ENCODE results near the gene PEX7. TPM values are rescaled to one million over a fixed set of nuclear protein-coding genes. Genes with fewer than 3 reads are reported as not detected.

PEX7 gene
- total RNA-seq, 2 experiments from 2014 or later = 2.0 to 3.4 TPM

GRCh38 chr6:136860043-136860442 is 37.7 kb downstream of the PEX7 start:
- Histone ChIP-seq H3K4me1 (ENCODE audit: insufficient read depth, low read length) (no peaks in the 10 kb centered on the region), H3K36me3 (ENCODE audit: insufficient read depth, low read length) (peaks cover 7% of the 10 kb centered on the region), H3K27me3 (ENCODE audit: control insufficient read depth in 1 of 2, insufficient read depth in 2 of 2, low read length in 2 of 2) (no peaks in the 10 kb centered on the region), H3K4me3 (ENCODE audit: low read length) (no peak overlapping the region), H3K27ac (ENCODE audit: low read depth in 1 of 2, low read length in 2 of 2) (no peak overlapping the region), H3K9me3 (ENCODE audit: control insufficient read depth in 1 of 2, insufficient read depth in 1 of 2, low read length in 2 of 2) (no peaks in the 10 kb centered on the region)
- H3K4me3 Mint-ChIP-seq = no peak overlapping the region
- H3K27ac Mint-ChIP-seq = no peak overlapping the region
- no peak for TF ChIP-seq CTCF (IDR thresholded peaks at IDR 0.05)
- ATAC-seq (ENCODE audit: poor library complexity) = no peak
- POLR2A ChIA-PET = no interaction called here
- no peak for DNase-seq
- intact Hi-C loops (cut with DNase I, micrococcal nuclease) = no loop called here
- no peaks in the 10 kb centered on the region for H3K4me1 Mint-ChIP-seq (ENCODE audit: low read depth)
- no peaks in the 10 kb centered on the region for H3K27me3 Mint-ChIP-seq
- H3K9me3 Mint-ChIP-seq = no peaks in the 10 kb centered on the region
- peaks cover 53% of the 10 kb centered on the region for H3K36me3 Mint-ChIP-seq (ENCODE audit: low read depth)
- CTCF ChIA-PET = no interaction called here

GRCh38 chr6:136862662-136863061 is 40.3 kb downstream of the PEX7 start:
- H3K4me1 Mint-ChIP-seq (ENCODE audit: low read depth) = peaks cover 5% of the 10 kb centered on the region
- H3K4me3 ChIP-seq (ENCODE audit: low read length) = no peak overlapping the region
- ATAC-seq (ENCODE audit: poor library complexity) (no peak), DNase-seq (no peak)
- no peak overlapping the region for H3K27ac Mint-ChIP-seq
- peaks cover 3% of the 10 kb centered on the region for H3K36me3 ChIP-seq (ENCODE audit: insufficient read depth, low read length)
- no peak overlapping the region for H3K4me3 Mint-ChIP-seq
- H3K9me3 Mint-ChIP-seq = no peaks in the 10 kb centered on the region
- H3K9me3 ChIP-seq (ENCODE audit: control insufficient read depth in 1 of 2, insufficient read depth in 1 of 2, low read length in 2 of 2) = no peaks in the 10 kb centered on the region
- no peaks in the 10 kb centered on the region for H3K27me3 Mint-ChIP-seq
- TF ChIP-seq CTCF (IDR thresholded peaks at IDR 0.05) = no peak
- no peaks in the 10 kb centered on the region for H3K4me1 ChIP-seq (ENCODE audit: insufficient read depth, low read length)
- intact Hi-C loops (cut with DNase I, micrococcal nuclease) = no loop called here
- POLR2A ChIA-PET = no interaction called here
- H3K27ac ChIP-seq (ENCODE audit: low read depth in 1 of 2, low read length in 2 of 2) = no peak overlapping the region
- H3K36me3 Mint-ChIP-seq (ENCODE audit: low read depth) = peaks cover 43% of the 10 kb centered on the region
- CTCF ChIA-PET = no interaction called here
- H3K27me3 ChIP-seq (ENCODE audit: control insufficient read depth in 1 of 2, insufficient read depth in 2 of 2, low read length in 2 of 2) = no peaks in the 10 kb centered on the region

GRCh38 chr6:136863752-136864151 is 41.4 kb downstream of the PEX7 start:
- Mint-ChIP-seq H3K4me1 (ENCODE audit: low read depth) (peaks cover 5% of the 10 kb centered on the region), H3K36me3 (ENCODE audit: low read depth) (peaks cover 47% of the 10 kb centered on the region), H3K27ac (no peak overlapping the region), H3K9me3 (no peaks in the 10 kb centered on the region), H3K4me3 (no peak overlapping the region), H3K27me3 (no peaks in the 10 kb centered on the region)
- Histone ChIP-seq H3K27ac (ENCODE audit: low read depth in 1 of 2, low read length in 2 of 2) (no peak overlapping the region), H3K4me1 (ENCODE audit: insufficient read depth, low read length) (no peaks in the 10 kb centered on the region), H3K27me3 (ENCODE audit: control insufficient read depth in 1 of 2, insufficient read depth in 2 of 2, low read length in 2 of 2) (no peaks in the 10 kb centered on the region), H3K36me3 (ENCODE audit: insufficient read depth, low read length) (peaks cover 3% of the 10 kb centered on the region), H3K9me3 (ENCODE audit: control insufficient read depth in 1 of 2, insufficient read depth in 1 of 2, low read length in 2 of 2) (no peaks in the 10 kb centered on the region), H3K4me3 (ENCODE audit: low read length) (no peak overlapping the region)
- ATAC-seq (ENCODE audit: poor library complexity) (no peak), DNase-seq (no peak)
- intact Hi-C loops (cut with DNase I, micrococcal nuclease) = no loop called here
- ChIA-PET CTCF (no interaction called here), POLR2A (no interaction called here)
- no peak for TF ChIP-seq CTCF (IDR thresholded peaks at IDR 0.05)

Data from CD4-positive, alpha-beta T cell (primary cell).